ENCODE data around the gene SMYD2.

DNA sequence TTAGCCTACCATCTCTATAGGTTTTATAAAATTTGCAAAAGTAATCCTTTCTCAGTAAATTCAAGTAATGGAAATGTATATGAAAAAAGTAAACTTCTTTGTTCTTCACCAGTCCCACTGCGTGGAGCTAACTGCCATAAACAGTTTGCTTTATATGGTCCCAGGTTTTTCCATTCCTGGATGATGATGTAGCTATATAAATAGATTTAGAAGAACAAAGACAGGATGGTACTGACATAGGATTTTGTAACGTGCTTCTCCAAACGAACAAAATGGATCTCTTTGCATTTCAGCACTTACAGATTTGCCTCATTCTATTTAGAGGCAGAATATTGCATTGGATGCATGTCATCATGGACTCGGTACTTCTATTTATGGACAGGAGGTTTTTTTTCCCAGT, 57.3 kb downstream of the SMYD2 start:
- TF ChIP-seq, protein P1, sequence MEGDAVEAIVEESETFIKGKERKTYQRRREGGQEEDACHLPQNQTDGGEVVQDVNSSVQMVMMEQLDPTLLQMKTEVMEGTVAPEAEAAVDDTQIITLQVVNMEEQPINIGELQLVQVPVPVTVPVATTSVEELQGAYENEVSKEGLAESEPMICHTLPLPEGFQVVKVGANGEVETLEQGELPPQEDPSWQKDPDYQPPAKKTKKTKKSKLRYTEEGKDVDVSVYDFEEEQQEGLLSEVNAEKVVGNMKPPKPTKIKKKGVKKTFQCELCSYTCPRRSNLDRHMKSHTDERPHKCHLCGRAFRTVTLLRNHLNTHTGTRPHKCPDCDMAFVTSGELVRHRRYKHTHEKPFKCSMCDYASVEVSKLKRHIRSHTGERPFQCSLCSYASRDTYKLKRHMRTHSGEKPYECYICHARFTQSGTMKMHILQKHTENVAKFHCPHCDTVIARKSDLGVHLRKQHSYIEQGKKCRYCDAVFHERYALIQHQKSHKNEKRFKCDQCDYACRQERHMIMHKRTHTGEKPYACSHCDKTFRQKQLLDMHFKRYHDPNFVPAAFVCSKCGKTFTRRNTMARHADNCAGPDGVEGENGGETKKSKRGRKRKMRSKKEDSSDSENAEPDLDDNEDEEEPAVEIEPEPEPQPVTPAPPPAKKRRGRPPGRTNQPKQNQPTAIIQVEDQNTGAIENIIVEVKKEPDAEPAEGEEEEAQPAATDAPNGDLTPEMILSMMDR (IDR thresholded peaks at IDR 0.05), result no peak
- no peak for TF ChIP-seq POLR2A (IDR thresholded peaks at IDR 0.05)
